H1 (cell line): Measurements from ENCODE around the gene LAMC1. TPM values are rescaled to one million over a fixed set of nuclear protein-coding genes. Genes with fewer than 3 reads are reported as not detected.

Experiments used
- CTCF ChIA-PET: fragments of 300-600 bp; sonication (Branson Sonifier 250); formaldehyde crosslinking; loops from one replicate; lab custom pipeline; 2021; ENCODE audit not compliant: partially characterized antibody; lab: Charles Lee
- POLR2A ChIA-PET: fragments of 300-600 bp; sonication (Branson Sonifier 250); formaldehyde crosslinking; loops from one replicate; lab custom pipeline; 2021; ENCODE audit warnings: inconsistent platforms; ENCODE audit not compliant: partially characterized antibody; lab: Charles Lee
- DNase-seq, 2 experiments: peaks; one replicate each; pipeline versions ENCODE4 v3.0.0 to v3.0.0-alpha.2; 2010 to 2022; ENCODE audit warnings: low spot score in 2 of 2, low read depth in 1 of 2, mixed read lengths in 1 of 2
- FAIRE-seq: peaks from 2 replicates; lab custom pipeline; 2011; peaks lifted over from hg19 to GRCh38; lab: Jason Lieb, UNC
- H2AFZ ChIP-seq: 2 replicates; pipeline ENCODE4 v1.8.1; 2012; ENCODE audit warnings: low read length, inconsistent platforms
- H2AK5ac ChIP-seq: 2 replicates; pipeline ENCODE4 v1.6.1; 2013; ENCODE audit warnings: low read depth, low read length
- H2BK120ac ChIP-seq: replicated peaks from 2 replicates; pipeline ENCODE3; 2013; ENCODE audit warnings: low read depth, low read length, inconsistent platforms
- H2BK12ac ChIP-seq: 2 replicates; pipeline ENCODE4 v1.6.1; 2013; ENCODE audit warnings: low read depth, low read length
- H2BK15ac ChIP-seq: 2 replicates; pipeline ENCODE4 v1.6.1; 2013; ENCODE audit warnings: low read length
- H2BK20ac ChIP-seq: 2 replicates; pipeline ENCODE4 v1.6.1; 2013; ENCODE audit warnings: low read length
- H2BK5ac ChIP-seq: 2 replicates; pipeline ENCODE4 v1.6.1; 2013; ENCODE audit warnings: low read depth, low read length
- H3K14ac ChIP-seq: 2 replicates; pipeline ENCODE4 v1.6.1; 2013; ENCODE audit warnings: inconsistent platforms; ENCODE audit not compliant: insufficient read length
- H3K18ac ChIP-seq: 2 replicates; pipeline ENCODE4 v1.6.1; 2013; ENCODE audit warnings: low read length; ENCODE audit errors: extremely low read depth
- H3K23ac ChIP-seq: 2 replicates; pipeline ENCODE4 v1.6.1; 2013; ENCODE audit warnings: inconsistent platforms; ENCODE audit not compliant: insufficient read length
- H3K23me2 ChIP-seq: 2 replicates; pipeline ENCODE4 v1.6.1; 2013; ENCODE audit warnings: low read depth, low read length
- H3K27ac ChIP-seq: 2 replicates; pipeline ENCODE4 v1.6.1; 2011; ENCODE audit warnings: low read depth, low read length, inconsistent platforms
- H3K27me3 ChIP-seq, 4 experiments: replicated peaks in 1 of 4; 1 replicate in 1 of 4; 2 replicates in 3 of 4; pipeline versions ENCODE4 v1.6.1 to v1.8.1; 2011 to 2013; ENCODE audit warnings: low read length in 3 of 4, mild to moderate bottlenecking in 3 of 4, inconsistent platforms in 2 of 4, mixed read lengths in 2 of 4, moderate library complexity in 1 of 4; ENCODE audit not compliant: control insufficient read depth in 3 of 4, insufficient read depth in 3 of 4; ENCODE audit errors: extremely low read depth in 1 of 4
- H3K36me3 ChIP-seq, 4 experiments: 2 replicates each; pipeline versions ENCODE4 v1.6.1 to v1.8.1; 2011 to 2013; ENCODE audit warnings: mild to moderate bottlenecking in 4 of 4, low read length in 3 of 4, moderate library complexity in 2 of 4, control low read depth in 1 of 4, inconsistent platforms in 1 of 4; ENCODE audit not compliant: insufficient read depth in 4 of 4, control insufficient read depth in 2 of 4
- H3K4ac ChIP-seq: replicated peaks from 2 replicates; pipeline ENCODE3; 2013; ENCODE audit warnings: low read length, low read depth, mixed read lengths, inconsistent platforms; ENCODE audit not compliant: insufficient read length
- H3K4me1 ChIP-seq, 4 experiments: replicated peaks in 1 of 4; 1 replicate in 1 of 4; 2 replicates in 3 of 4; pipeline versions ENCODE4 v1.6.1 to v1.8.1; 2011 to 2013; ENCODE audit warnings: low read length in 3 of 4, inconsistent platforms in 2 of 4, mixed read lengths in 1 of 4; ENCODE audit not compliant: insufficient read depth in 4 of 4, control insufficient read depth in 3 of 4
- H3K4me2 ChIP-seq, 2 experiments: 2 replicates each; pipeline versions ENCODE4 v1.6.1 to v1.8.1; 2011 to 2013; ENCODE audit warnings: low read depth in 2 of 2, low read length in 2 of 2, control low read depth in 1 of 2, inconsistent platforms in 1 of 2, mild to moderate bottlenecking in 1 of 2; ENCODE audit not compliant: insufficient read depth in 1 of 2
- H3K4me3 ChIP-seq, 4 experiments: fragments of 200-600, 300-600 bp in 1 of 4; sonication (generic), shearing (Covaris generic), sonication (Bioruptor Twin) in 1 of 4; 2 replicates each; pipeline versions ENCODE4 v1.5.1 to v1.8.1; 2011 to 2016; ENCODE audit warnings: low read length in 4 of 4, low read depth in 3 of 4, control low read depth in 2 of 4, inconsistent platforms in 2 of 4, mild to moderate bottlenecking in 2 of 4, mixed read lengths in 1 of 4, moderate library complexity in 1 of 4; ENCODE audit not compliant: insufficient read depth in 2 of 4; ENCODE audit errors: extremely low read depth in 1 of 4
- H3K56ac ChIP-seq: replicated peaks from 2 replicates; pipeline ENCODE3; 2013; ENCODE audit warnings: low read depth, mild to moderate bottlenecking, mixed read lengths, low read length, inconsistent platforms; ENCODE audit not compliant: insufficient read length
- H3K79me1 ChIP-seq: 2 replicates; pipeline ENCODE4 v1.6.1; 2013; ENCODE audit warnings: low read depth, low read length, control low read depth
- H3K79me2 ChIP-seq, 2 experiments: 2 replicates each; pipeline versions ENCODE4 v1.6.1 to v1.8.1; 2012 to 2013; ENCODE audit warnings: low read length in 2 of 2, mild to moderate bottlenecking in 2 of 2, inconsistent platforms in 1 of 2; ENCODE audit not compliant: insufficient read depth in 2 of 2, control insufficient read depth in 1 of 2
- H3K9ac ChIP-seq, 4 experiments: replicated peaks in 1 of 4; 1 replicate in 1 of 4; 2 replicates in 3 of 4; pipeline versions ENCODE4 v1.6.1 to v1.8.1; 2011 to 2013; ENCODE audit warnings: low read depth in 3 of 4, low read length in 3 of 4, control low read depth in 2 of 4, mild to moderate bottlenecking in 2 of 4, moderate library complexity in 2 of 4, inconsistent platforms in 1 of 4; ENCODE audit errors: extremely low read depth in 1 of 4
- H3K9me3 ChIP-seq, 2 experiments: 2 replicates each; pipeline versions ENCODE4 v1.6.1 to v1.8.1; 2012 to 2013; ENCODE audit warnings: mild to moderate bottlenecking in 2 of 2, moderate library complexity in 2 of 2, control low read depth in 1 of 2, inconsistent platforms in 1 of 2, low read depth in 1 of 2, low read length in 1 of 2, mixed read lengths in 1 of 2; ENCODE audit not compliant: insufficient read depth in 2 of 2
- H4K20me1 ChIP-seq, 2 experiments: replicated peaks in 1 of 2; 2 replicates each; pipeline versions ENCODE3 to v1.8.1; 2011 to 2013; ENCODE audit warnings: inconsistent platforms in 2 of 2, low read length in 2 of 2, mild to moderate bottlenecking in 1 of 2; ENCODE audit not compliant: insufficient read depth in 2 of 2, control insufficient read depth in 1 of 2
- H4K5ac ChIP-seq: 2 replicates; pipeline ENCODE4 v1.6.1; 2013; ENCODE audit warnings: low read length, low read depth, mixed read lengths, inconsistent platforms; ENCODE audit not compliant: insufficient read length
- H4K8ac ChIP-seq: 2 replicates; pipeline ENCODE4 v1.8.0; 2013; ENCODE audit warnings: mild to moderate bottlenecking, moderate library complexity, low read length, inconsistent platforms; ENCODE audit not compliant: insufficient read depth; ENCODE audit errors: extremely low read depth
- H4K91ac ChIP-seq: replicated peaks from 2 replicates; pipeline ENCODE3; 2013; ENCODE audit warnings: low read length, mixed read lengths, inconsistent platforms; ENCODE audit not compliant: insufficient read length
- EGR1 ChIP-seq: IDR thresholded peaks from 2 replicates; pipeline ENCODE4 v1.6.1; 2011; ENCODE audit warnings: low read depth, low read length, borderline replicate concordance
- GTF2F1 ChIP-seq: IDR thresholded peaks from 2 replicates; pipeline ENCODE4 v1.6.1; 2012; ENCODE audit warnings: low read depth, low read length, improper control_type of control experiment, borderline replicate concordance
- KDM4A ChIP-seq: IDR thresholded peaks from one replicate; pipeline ENCODE4 v1.7.1; 2012; ENCODE audit warnings: low read depth, mild to moderate bottlenecking, moderate library complexity, low read length, inconsistent platforms; ENCODE audit not compliant: severe bottlenecking
- KDM5A ChIP-seq: fragments of 200-600 bp; IDR thresholded peaks from 2 replicates; pipeline ENCODE4 v1.7.1; 2012; ENCODE audit warnings: mild to moderate bottlenecking, low read length, inconsistent platforms, mixed read lengths
- WGBS, 2 experiments: shearing (Covaris generic) in 1 of 2; methylation state at CpG; one replicate each; pipeline versions ENCODE4 v1.1.6 to v1.1.7; 2013 to 2015; ENCODE audit warnings: low lambda C conversion rate in 2 of 2, mixed read lengths in 2 of 2, inconsistent platforms in 1 of 2, low coverage in 1 of 2, missing lambda C conversion rate in 1 of 2; ENCODE audit not compliant: insufficient replicate concordance in 2 of 2, insufficient coverage in 1 of 2, insufficient read length in 1 of 2; ENCODE audit errors: extremely low coverage in 1 of 2, missing lambda C conversion rate in 1 of 2; 5-methylcytosine and 5-hydroxymethylcytosine counted together
- polyA plus RNA-seq, 7 experiments: library from polyadenylated mRNA; depleted of rRNA in 3 of 7; stranded (reverse) in 5 of 7; unstranded in 2 of 7; fragments of >200 nt in 5 of 7; fragments of 200-250 nt in 2 of 7; gene quantifications; 1 replicate in 5 of 7; 2 replicates in 1 of 7; 4 replicates in 1 of 7; pipeline versions ENCODE4 v1.2.1 to v1.2.3, GENCODE V29; 2011 to 2013; ENCODE audit warnings: missing spikeins in 2 of 7, mixed read lengths in 2 of 7
- total RNA-seq: library from RNA; stranded (reverse); fragmentation: NEBNext Ultra II Directional; extraction: Animal tissue kit (Norgen Biotek cat#: 25700); gene quantifications from 2 replicates; pipeline ENCODE4 v1.2.1, GENCODE V29; 2021

LAMC1 gene
- total and polyA plus RNA-seq, 2 of the 8 experiments (the other 6 are each of a cell fraction or from before 2014, with no cell fraction given), result 47.6 to 90.3 TPM

DNA sequence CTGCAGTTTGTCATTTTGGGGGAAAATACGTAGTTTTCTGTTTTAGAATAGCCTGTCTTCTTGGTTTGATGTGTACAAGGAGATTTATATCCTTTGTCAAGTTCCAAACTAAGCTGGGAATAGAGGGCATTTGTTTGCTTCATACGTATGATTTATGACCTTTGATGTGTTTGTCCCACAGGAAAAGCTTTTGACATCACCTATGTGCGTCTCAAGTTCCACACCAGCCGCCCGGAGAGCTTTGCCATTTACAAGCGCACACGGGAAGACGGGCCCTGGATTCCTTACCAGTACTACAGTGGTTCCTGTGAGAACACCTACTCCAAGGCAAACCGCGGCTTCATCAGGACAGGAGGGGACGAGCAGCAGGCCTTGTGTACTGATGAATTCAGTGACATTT is 79.9 kb downstream of the LAMC1 start:
- Histone ChIP-seq H3K4me3 (no peak overlapping the region), H2AFZ (no peak overlapping the region), H3K9ac (no peak overlapping the region), H4K20me1 (peaks cover 0 to 2% of the 10 kb centered on the region in 2 experiments), H2AK5ac (no peak overlapping the region), H4K8ac (no peak overlapping the region; the same call in 1 of the 2 replicates), H4K5ac (no peak overlapping the region), H3K27me3 (no peaks in the 10 kb centered on the region), H3K14ac (no peak overlapping the region), H2BK12ac (no peak overlapping the region), H3K56ac (no peak overlapping the region), H3K9me3 (no peaks in the 10 kb centered on the region), H3K4me2 (no peak overlapping the region), H3K79me2 (peaks cover 0 to 22% of the 10 kb centered on the region in 2 experiments; a peak in 2 of 4 replicates), H3K36me3 (peaks cover 0 to 6% (median 0%) of the 10 kb centered on the region in 4 experiments; a peak in 3 of 8 replicates), H3K4ac (no peak overlapping the region), H2BK15ac (no peak overlapping the region), H2BK20ac (no peak overlapping the region), H3K27ac (no peak overlapping the region), H3K79me1 (peaks cover 2% of the 10 kb centered on the region), H3K23ac (no peak overlapping the region), H4K91ac (no peak overlapping the region), H2BK120ac (no peak overlapping the region), H2BK5ac (no peak overlapping the region), H3K4me1 (peaks cover 3 to 22% (median 13%) of the 10 kb centered on the region in 4 experiments), H3K18ac (no peak overlapping the region), H3K23me2 (no peaks in the 10 kb centered on the region)
- POLR2A ChIA-PET, result no interaction called here
- FAIRE-seq (no peak), DNase-seq (no peak)
- WGBS, 2 experiments, result 86% methylated on average over 11 of the region's 11 CpGs; no CpG with 5 or more reads in 1 of the 2 experiments
- no peak for TF ChIP-seq GTF2F1
- no peak for TF ChIP-seq KDM4A
- TF ChIP-seq EGR1, result no peak
- no peak for TF ChIP-seq KDM5A
- CTCF ChIA-PET, result interaction anchor here (1.0 to 1.2 kb wide), 2 partner anchors 13 to 27 kb away, joined by 3 to 4 read pairs; no protein-coding TSS in a partner anchor
